Skeletal muscle satellite cell (primary cell): ENCODE measurements around the gene LTBP1.
"Not testable (repeated sequence)": the region's sequence is repeated elsewhere in the genome, so short reads cannot be mapped to it uniquely, and the experiment has no call there.

Experiments used
- H3K27me3 ChIP-seq: 2 replicates; pipeline ENCODE4 v1.7.0; 2013; ENCODE audit warnings: low read length; ENCODE audit not compliant: control insufficient read depth, insufficient read depth
- H3K36me3 ChIP-seq: 2 replicates; pipeline ENCODE4 v1.7.0; 2013; ENCODE audit warnings: mild to moderate bottlenecking, control low read depth, low read length; ENCODE audit not compliant: insufficient read depth
- H3K4me1 ChIP-seq: 2 replicates; pipeline ENCODE4 v1.7.0; 2013; ENCODE audit warnings: low read length; ENCODE audit not compliant: control insufficient read depth, insufficient read depth
- H3K4me2 ChIP-seq: 2 replicates; pipeline ENCODE4 v1.7.0; 2013; ENCODE audit warnings: mild to moderate bottlenecking, low read length
- H3K4me3 ChIP-seq: 2 replicates; pipeline ENCODE4 v1.7.0; 2013; ENCODE audit warnings: low read length
- H3K9ac ChIP-seq: 2 replicates; pipeline ENCODE4 v1.7.0; 2013; ENCODE audit warnings: mild to moderate bottlenecking, low read depth, low read length, moderate library complexity
- H3K9me3 ChIP-seq: replicated peaks from 2 replicates; pipeline ENCODE4 v1.7.0; 2013; ENCODE audit warnings: mild to moderate bottlenecking, control low read depth, low read length

The LTBP1 gene

GRCh38 chr2:33351781-33352180 lies 405.0 kb downstream of the LTBP1 start:
- Histone ChIP-seq H3K9me3 (no peaks in the 10 kb centered on the region), H3K4me3 (no peak overlapping the region), H3K4me2 (no peak overlapping the region), H3K27me3 (no peaks in the 10 kb centered on the region), H3K4me1 (peaks cover 13% of the 10 kb centered on the region), H3K9ac (no peak overlapping the region), H3K36me3 (peaks cover 55% of the 10 kb centered on the region)

- H3K4me1 ChIP-seq, result peaks cover 13% of the 10 kb centered on the region
- H3K9me3 ChIP-seq, result no peaks in the 10 kb centered on the region
- H3K4me2 ChIP-seq, result no peak overlapping the region
- peak overlapping the region; percentile 6 for H3K9ac ChIP-seq
- peaks cover 50% of the 10 kb centered on the region for H3K36me3 ChIP-seq
- no peak overlapping the region for H3K4me3 ChIP-seq
- no peaks in the 10 kb centered on the region for H3K27me3 ChIP-seq
Measured at GRCh38 chr2:33354981-33355380, 408.2 kb downstream of the LTBP1 start.

GRCh38 chr2:33358878-33359277 lies 412.1 kb downstream of the LTBP1 start:
- Histone ChIP-seq H3K27me3 (no peaks in the 10 kb centered on the region), H3K4me2 (no peak overlapping the region), H3K9ac (no peak overlapping the region), H3K36me3 (peaks cover 53% of the 10 kb centered on the region), H3K9me3 (no peaks in the 10 kb centered on the region), H3K4me3 (no peak overlapping the region), H3K4me1 (peaks cover 23% of the 10 kb centered on the region)

GRCh38 chr2:33363325-33364298 lies 416.9 kb downstream of the LTBP1 start:
- peak overlapping the region; percentile 57 for H3K9ac ChIP-seq
- no peak overlapping the region for H3K4me3 ChIP-seq
- peak overlapping the region; percentile 6 for H3K4me2 ChIP-seq
- H3K36me3 ChIP-seq, result peaks cover 52% of the 10 kb centered on the region
- H3K4me1 ChIP-seq, result peaks cover 24% of the 10 kb centered on the region
- H3K27me3 ChIP-seq, result no peaks in the 10 kb centered on the region
- H3K9me3 ChIP-seq, result no peaks in the 10 kb centered on the region

- Histone ChIP-seq H3K9ac (peak overlapping the region; percentile 27), H3K27me3 (no peaks in the 10 kb centered on the region), H3K4me1 (peaks cover 24% of the 10 kb centered on the region), H3K4me2 (no peak overlapping the region), H3K4me3 (no peak overlapping the region), H3K9me3 (no peaks in the 10 kb centered on the region), H3K36me3 (peaks cover 46% of the 10 kb centered on the region)
Measured at GRCh38 chr2:33365264-33365970, 418.7 kb downstream of the LTBP1 start.

- no peaks in the 10 kb centered on the region for H3K27me3 ChIP-seq
- peaks cover 47% of the 10 kb centered on the region for H3K36me3 ChIP-seq
- peak overlapping the region; percentile 40 for H3K9ac ChIP-seq
- no peak overlapping the region for H3K4me3 ChIP-seq
- no peaks in the 10 kb centered on the region for H3K9me3 ChIP-seq
- peak overlapping the region; percentile 7 for H3K4me2 ChIP-seq
- peaks cover 24% of the 10 kb centered on the region for H3K4me1 ChIP-seq
Measured at GRCh38 chr2:33366473-33366872, 419.7 kb downstream of the LTBP1 start.

- not testable (repeated sequence) for H3K4me2 ChIP-seq, H3K9ac ChIP-seq, H3K9me3 ChIP-seq, H3K4me3 ChIP-seq, H3K27me3 ChIP-seq
- peaks cover 17% of the 10 kb centered on the region for H3K4me1 ChIP-seq
- H3K36me3 ChIP-seq, result peaks cover 33% of the 10 kb centered on the region
Measured at GRCh38 chr2:33368524-33368923, 421.8 kb downstream of the LTBP1 start.

GRCh38 chr2:33369191-33369590 lies 422.4 kb downstream of the LTBP1 start:
- Histone ChIP-seq H3K27me3 (no peaks in the 10 kb centered on the region), H3K36me3 (peaks cover 29% of the 10 kb centered on the region), H3K9me3 (no peaks in the 10 kb centered on the region), H3K4me2 (no peak overlapping the region), H3K9ac (no peak overlapping the region), H3K4me1 (peaks cover 13% of the 10 kb centered on the region), H3K4me3 (no peak overlapping the region)

- Histone ChIP-seq H3K9ac (no peak overlapping the region), H3K36me3 (peaks cover 13% of the 10 kb centered on the region)
Measured at GRCh38 chr2:33370636-33371265, 424.0 kb downstream of the LTBP1 start.

GRCh38 chr2:33371304-33372090 lies 424.7 kb downstream of the LTBP1 start:
- no peaks in the 10 kb centered on the region for H3K9me3 ChIP-seq
- H3K4me2 ChIP-seq, result no peak overlapping the region
- H3K36me3 ChIP-seq, result peaks cover 12% of the 10 kb centered on the region
- peaks cover 14% of the 10 kb centered on the region for H3K4me1 ChIP-seq
- H3K27me3 ChIP-seq, result no peaks in the 10 kb centered on the region
- H3K4me3 ChIP-seq, result no peak overlapping the region
- H3K9ac ChIP-seq, result no peak overlapping the region

More at GRCh38 chr2:33370636-33371265, 424.0 kb downstream of the LTBP1 start:
- Histone ChIP-seq H3K27me3 (no peaks in the 10 kb centered on the region), H3K4me2 (no peak overlapping the region), H3K4me1 (peaks cover 21% of the 10 kb centered on the region), H3K4me3 (no peak overlapping the region), H3K9me3 (no peaks in the 10 kb centered on the region)
